ENCODE data around the gene FLT1. TPM values are rescaled to one million over a fixed set of nuclear protein-coding genes. Genes with fewer than 3 reads are reported as not detected.

FLT1 gene
- polyA plus RNA-seq, 2 of the 4 experiments (the other 2 are of a cell fraction), result not detected

DNA sequence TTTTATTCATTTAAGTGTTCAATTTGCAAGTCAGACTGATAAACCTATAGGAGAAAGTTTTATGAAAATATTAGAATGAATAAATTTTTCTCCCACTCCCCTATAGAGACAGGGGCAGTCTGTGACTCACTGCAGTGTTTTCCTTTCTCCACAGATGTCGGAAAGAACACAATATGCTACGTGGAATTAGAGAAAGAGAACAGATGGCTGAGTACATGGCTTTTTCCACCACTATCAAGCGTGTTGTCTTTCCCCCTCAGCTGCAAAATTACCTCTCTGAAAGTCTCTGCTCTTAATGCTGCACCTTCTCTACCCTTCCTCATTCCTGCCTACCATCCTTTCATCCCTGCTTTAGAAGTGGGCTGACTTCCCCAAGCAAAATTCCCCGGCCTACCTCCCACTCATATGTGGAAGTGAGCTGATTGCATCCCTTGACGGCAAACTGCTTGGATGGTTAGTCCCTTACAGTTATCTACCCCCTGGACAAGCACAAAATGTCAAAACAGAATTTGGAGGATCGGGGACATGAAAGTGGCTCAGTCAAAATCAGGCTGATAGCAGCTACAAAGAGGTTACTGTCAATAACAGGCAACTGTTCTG, 30.0 kb downstream of the FLT1 start:
- FAIRE-seq (no peak), ATAC-seq (no peak), DNase-seq (ENCODE audit: low read depth in 1 of 2, low spot score in 1 of 2) (no peak)
- Histone ChIP-seq H3K4me1 (no peaks in the 10 kb centered on the region), H3K9me3 (no peaks in the 10 kb centered on the region), H3K27ac (no peak overlapping the region), H3K4me3 (no peak overlapping the region), H3K4me2 (no peak overlapping the region)
- CTCF ChIA-PET, result no interaction called here
- POLR2A ChIA-PET, result no interaction called here
- TF ChIP-seq, protein P1, sequence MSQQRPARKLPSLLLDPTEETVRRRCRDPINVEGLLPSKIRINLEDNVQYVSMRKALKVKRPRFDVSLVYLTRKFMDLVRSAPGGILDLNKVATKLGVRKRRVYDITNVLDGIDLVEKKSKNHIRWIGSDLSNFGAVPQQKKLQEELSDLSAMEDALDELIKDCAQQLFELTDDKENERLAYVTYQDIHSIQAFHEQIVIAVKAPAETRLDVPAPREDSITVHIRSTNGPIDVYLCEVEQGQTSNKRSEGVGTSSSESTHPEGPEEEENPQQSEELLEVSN (IDR thresholded peaks at IDR 0.05; ENCODE audit: borderline replicate concordance, low read depth), result no peak
- TF ChIP-seq CHD2 (IDR thresholded peaks at IDR 0.05; ENCODE audit: low read length, partially characterized antibody) (no peak), MYC (IDR thresholded peaks at IDR 0.05; ENCODE audit: borderline replicate concordance, low read length) (no peak), MAZ (IDR thresholded peaks at IDR 0.05; ENCODE audit: borderline replicate concordance, low read depth, low read length) (no peak), ZSCAN20 (CRISPR knock-in tag; IDR thresholded peaks at IDR 0.05) (no peak), PHF8 (IDR thresholded peaks at IDR 0.05; ENCODE audit: borderline replicate concordance, low read depth) (no peak), RARB (CRISPR knock-in tag; IDR thresholded peaks at IDR 0.05) (no peak), CHD4 (IDR thresholded peaks at IDR 0.05; ENCODE audit: borderline replicate concordance) (no peak), SMC3 (IDR thresholded peaks at IDR 0.05) (no peak), MAFK (IDR thresholded peaks at IDR 0.05; ENCODE audit: partially characterized antibody) (no peak), KDM5A (IDR thresholded peaks at IDR 0.05) (no peak), EP300 (IDR thresholded peaks at IDR 0.05) (no peak), ESRRA (IDR thresholded peaks at IDR 0.05; ENCODE audit: borderline replicate concordance, low read length) (no peak), ZNF302 (CRISPR knock-in tag; IDR thresholded peaks at IDR 0.05) (no peak), HOXA7 (CRISPR knock-in tag; IDR thresholded peaks at IDR 0.05) (no peak)
- TF ChIP-seq, protein P2, sequence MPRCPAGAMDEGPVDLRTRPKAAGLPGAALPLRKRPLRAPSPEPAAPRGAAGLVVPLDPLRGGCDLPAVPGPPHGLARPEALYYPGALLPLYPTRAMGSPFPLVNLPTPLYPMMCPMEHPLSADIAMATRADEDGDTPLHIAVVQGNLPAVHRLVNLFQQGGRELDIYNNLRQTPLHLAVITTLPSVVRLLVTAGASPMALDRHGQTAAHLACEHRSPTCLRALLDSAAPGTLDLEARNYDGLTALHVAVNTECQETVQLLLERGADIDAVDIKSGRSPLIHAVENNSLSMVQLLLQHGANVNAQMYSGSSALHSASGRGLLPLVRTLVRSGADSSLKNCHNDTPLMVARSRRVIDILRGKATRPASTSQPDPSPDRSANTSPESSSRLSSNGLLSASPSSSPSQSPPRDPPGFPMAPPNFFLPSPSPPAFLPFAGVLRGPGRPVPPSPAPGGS (IDR thresholded peaks at IDR 0.05), result no peak
- TF ChIP-seq, protein P3, sequence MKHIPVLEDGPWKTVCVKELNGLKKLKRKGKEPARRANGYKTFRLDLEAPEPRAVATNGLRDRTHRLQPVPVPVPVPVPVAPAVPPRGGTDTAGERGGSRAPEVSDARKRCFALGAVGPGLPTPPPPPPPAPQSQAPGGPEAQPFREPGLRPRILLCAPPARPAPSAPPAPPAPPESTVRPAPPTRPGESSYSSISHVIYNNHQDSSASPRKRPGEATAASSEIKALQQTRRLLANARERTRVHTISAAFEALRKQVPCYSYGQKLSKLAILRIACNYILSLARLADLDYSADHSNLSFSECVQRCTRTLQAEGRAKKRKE (CRISPR knock-in tag; IDR thresholded peaks at IDR 0.05; ENCODE audit: low read depth), result no peak
- TF ChIP-seq, protein P4, sequence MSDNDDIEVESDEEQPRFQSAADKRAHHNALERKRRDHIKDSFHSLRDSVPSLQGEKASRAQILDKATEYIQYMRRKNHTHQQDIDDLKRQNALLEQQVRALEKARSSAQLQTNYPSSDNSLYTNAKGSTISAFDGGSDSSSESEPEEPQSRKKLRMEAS (IDR thresholded peaks at IDR 0.05), result no peak
- WGBS (ENCODE audit: missing lambda C conversion rate), result 17% methylated on average over 6 of the region's 6 CpGs

DNA sequence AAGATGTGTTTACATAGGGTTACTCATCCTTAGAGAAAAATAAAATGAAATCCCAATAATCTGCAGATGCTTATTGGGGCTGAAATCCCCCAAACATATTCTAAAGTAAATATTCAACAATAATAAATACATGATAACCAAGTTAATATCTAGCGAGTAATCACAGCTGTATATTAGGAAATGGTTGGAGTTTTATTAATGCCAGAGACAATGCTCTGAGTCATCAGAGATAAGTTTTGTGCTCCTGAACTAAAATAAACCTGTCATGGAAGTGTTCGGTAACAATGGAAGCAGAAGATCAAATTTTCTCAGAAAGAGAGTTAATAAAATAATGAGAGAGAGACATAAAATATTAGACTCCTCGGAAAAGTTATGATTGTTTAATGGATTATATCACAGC, 31.4 kb downstream of the FLT1 start:
- POLR2A ChIA-PET, result no interaction called here

DNA sequence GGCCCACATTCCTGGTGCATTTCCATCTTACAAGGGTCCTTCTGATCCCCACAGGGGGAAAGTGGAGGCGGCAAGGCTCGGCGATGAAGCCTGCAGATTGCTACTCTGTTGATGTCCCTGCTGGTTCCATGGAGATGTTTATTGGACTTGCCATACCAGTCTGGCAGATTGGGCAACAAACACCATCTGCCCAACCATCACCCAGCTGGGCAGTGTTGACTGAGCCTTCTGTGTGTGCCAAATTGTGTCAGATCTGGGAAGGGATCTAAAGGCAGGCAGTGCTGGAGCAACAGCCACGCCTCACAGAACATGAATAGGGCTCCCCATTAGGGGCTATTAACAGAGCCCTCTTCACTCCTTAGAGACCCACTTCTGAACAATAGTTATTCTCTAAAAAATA, 35.0 kb downstream of the FLT1 start:
- Histone ChIP-seq H3K4me3 (no peak overlapping the region), H3K9me3 (no peaks in the 10 kb centered on the region), H3K27ac (no peak overlapping the region), H3K4me2 (no peak overlapping the region), H3K4me1 (no peaks in the 10 kb centered on the region)
- DNase-seq (ENCODE audit: low read depth in 1 of 2, low spot score in 1 of 2) (no peak), ATAC-seq (no peak), FAIRE-seq (no peak)
- POLR2A ChIA-PET, result no interaction called here
- TF ChIP-seq ZFP36 (IDR thresholded peaks at IDR 0.05; ENCODE audit: borderline replicate concordance, partially characterized antibody), result no peak
- no peak for TF ChIP-seq ESRRA (IDR thresholded peaks at IDR 0.05; ENCODE audit: borderline replicate concordance, low read length)
- no peak for TF ChIP-seq PHF8 (IDR thresholded peaks at IDR 0.05; ENCODE audit: borderline replicate concordance, low read depth)
- TF ChIP-seq SREBF2 (IDR thresholded peaks at IDR 0.05), result no peak
- no peak for TF ChIP-seq RFX5 (IDR thresholded peaks at IDR 0.05)
- TF ChIP-seq, protein P1 (IDR thresholded peaks at IDR 0.05; ENCODE audit: borderline replicate concordance, low read depth), result no peak
- no peak for TF ChIP-seq FOSB (CRISPR knock-in tag; IDR thresholded peaks at IDR 0.05)
- no peak for TF ChIP-seq ZSCAN20 (CRISPR knock-in tag; IDR thresholded peaks at IDR 0.05)
- CTCF ChIA-PET, result interaction anchor here (1.3 kb wide), 1 partner anchor 12 kb away, joined by 3 read pairs; no protein-coding TSS in a partner anchor
- whole genome bisulfite sequencing (ENCODE audit: missing lambda C conversion rate), result 45% methylated on average over 4 of the region's 4 CpGs

More for the DNA sequence above, 31.4 kb downstream of the FLT1 start:
- Histone ChIP-seq H3K27ac (no peak overlapping the region), H3K4me1 (no peaks in the 10 kb centered on the region), H3K9me3 (no peaks in the 10 kb centered on the region), H3K4me2 (no peak overlapping the region), H3K4me3 (no peak overlapping the region)
- TF ChIP-seq, protein P5, sequence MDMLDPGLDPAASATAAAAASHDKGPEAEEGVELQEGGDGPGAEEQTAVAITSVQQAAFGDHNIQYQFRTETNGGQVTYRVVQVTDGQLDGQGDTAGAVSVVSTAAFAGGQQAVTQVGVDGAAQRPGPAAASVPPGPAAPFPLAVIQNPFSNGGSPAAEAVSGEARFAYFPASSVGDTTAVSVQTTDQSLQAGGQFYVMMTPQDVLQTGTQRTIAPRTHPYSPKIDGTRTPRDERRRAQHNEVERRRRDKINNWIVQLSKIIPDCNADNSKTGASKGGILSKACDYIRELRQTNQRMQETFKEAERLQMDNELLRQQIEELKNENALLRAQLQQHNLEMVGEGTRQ (IDR thresholded peaks at IDR 0.05), result no peak
- TF ChIP-seq FOXS1 (CRISPR knock-in tag; IDR thresholded peaks at IDR 0.05) (no peak), ZSCAN20 (CRISPR knock-in tag; IDR thresholded peaks at IDR 0.05) (no peak), RFX5 (IDR thresholded peaks at IDR 0.05) (no peak), JUNB (IDR thresholded peaks at IDR 0.05) (no peak)
- no peak for ATAC-seq
- 51% methylated on average over 3 of the region's 3 CpGs for WGBS (ENCODE audit: missing lambda C conversion rate)
- no peak for FAIRE-seq
- DNase-seq (ENCODE audit: low read depth in 1 of 2, low spot score in 1 of 2), result no peak
- CTCF ChIA-PET, result no interaction called here

All from A549 (cell line).